GM19438 (cell line): Measurements from ENCODE around the gene TMCO6.
A peak's percentile ranks its signal among the peaks of the same experiment; 100 is the strongest.

Experiments used
- ATAC-seq: cut with Tn5 transposase; IDR thresholded peaks from one replicate; pipeline ENCODE4 v1.9.1; 2021; ENCODE audit warnings: low read depth; ENCODE audit not compliant: unreplicated experiment

The TMCO6 gene

GRCh38 chr5:140672455-140673186, 33.4 kb downstream of the TMCO6 start:
- ATAC-seq: no peak

DNA sequence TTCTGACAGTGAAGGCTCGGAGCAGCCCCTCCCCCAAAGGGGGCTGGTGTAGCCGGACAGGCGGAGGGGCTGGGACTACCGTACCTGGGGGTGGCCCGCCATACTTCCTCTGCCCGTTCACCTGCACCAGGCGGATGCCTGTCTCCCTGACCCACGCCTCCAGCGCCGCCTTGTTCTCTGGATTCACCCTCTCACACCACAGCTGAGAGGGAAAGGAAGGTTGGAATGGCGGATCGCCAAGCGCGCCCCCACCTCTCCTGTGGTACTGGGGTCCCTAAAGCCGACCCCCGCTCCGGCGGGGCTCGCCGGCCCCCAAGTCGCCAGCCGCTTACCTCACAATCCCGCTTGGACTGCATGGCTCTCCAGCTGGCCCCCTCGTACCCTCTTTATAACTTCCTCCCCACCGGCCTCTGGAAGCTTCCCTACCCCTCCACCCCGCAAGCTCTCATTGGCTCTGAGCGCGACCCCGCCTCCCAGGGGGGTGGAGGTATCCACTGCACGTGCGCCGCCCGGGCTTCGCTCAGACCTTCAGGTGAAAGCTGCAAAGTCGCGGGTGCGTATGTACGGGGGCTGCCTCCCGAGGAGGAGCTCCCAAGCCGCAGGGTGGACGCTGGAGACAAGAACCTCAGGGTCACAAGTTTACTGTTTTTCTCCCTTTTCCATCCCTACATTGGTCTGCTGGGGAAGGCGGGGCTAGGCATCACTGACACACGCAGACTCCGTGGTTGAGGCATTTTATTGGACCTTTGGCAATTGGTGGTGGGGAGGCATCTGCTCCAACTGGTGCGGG, 34.1 kb downstream of the TMCO6 start, which contains the start of gene DND1:
Gene DND1, minus strand, starts transcription at position 390 of the 790 bp plus-strand sequence. Its CDS starts 34 bp downstream, at position 356.
- ATAC-seq: no peak

DNA sequence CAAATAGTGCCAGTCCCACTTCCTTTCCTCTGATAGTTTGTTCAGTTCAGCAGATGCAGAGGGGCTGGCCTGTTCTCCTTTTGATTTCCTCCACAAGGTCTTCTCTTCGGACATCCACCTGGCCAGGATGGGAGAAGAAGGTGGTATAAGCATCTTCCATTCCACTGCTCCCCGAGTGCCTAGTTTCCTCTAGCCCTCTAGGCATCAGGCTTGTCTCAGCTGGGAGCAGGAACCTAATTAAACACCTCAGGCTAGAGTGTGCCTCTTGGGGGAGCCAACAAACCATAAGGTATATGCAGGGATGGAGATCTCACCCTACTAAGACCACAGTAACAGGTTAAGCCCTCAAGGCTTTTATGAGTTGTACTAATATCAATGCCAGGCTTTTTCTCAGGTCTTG, 35.0 kb downstream of the TMCO6 start:
- no peak for ATAC-seq

- ATAC-seq: no peak
Observed at GRCh38 chr5:140674629-140675028, 35.4 kb downstream of the TMCO6 start.

DNA sequence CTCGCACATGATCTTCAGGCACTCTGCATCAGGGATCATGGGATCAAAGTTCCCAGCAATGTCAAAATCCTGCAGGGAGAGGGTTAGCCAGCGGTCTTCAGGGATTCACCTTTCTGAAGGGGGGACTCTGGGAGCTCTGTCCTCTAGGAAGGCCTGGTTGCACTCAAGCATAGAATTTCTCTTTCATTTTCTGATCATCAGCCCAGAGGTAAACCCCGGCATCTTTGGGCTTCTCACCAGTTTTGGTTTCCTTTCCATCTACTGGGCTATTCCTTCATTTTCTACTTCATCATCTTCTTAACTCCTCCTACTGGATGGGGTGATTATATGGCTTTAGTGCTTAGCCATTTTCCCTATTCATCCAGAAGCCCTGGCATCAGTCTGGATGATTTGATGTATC, 38.7 kb downstream of the TMCO6 start:
- ATAC-seq: peak; percentile 58

DNA sequence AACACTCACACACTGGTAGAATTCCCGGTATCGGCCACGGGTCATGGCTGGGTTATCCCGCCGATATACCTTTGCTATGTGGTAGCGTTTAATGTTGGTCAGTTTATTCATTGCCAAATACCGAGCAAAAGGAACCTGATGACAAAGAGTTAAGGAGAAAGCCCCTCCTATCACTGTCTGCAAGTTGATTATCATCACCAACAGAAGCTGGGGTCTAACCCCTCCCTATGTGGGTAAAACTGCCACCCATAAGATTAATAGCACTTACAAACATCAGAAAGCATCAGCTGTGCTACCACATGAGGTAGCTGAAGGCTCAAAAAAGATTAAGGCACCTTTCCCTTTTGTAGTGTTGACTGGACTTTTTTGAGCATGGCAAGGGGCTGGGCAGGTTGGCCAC, 39.7 kb downstream of the TMCO6 start:
- ATAC-seq: no peak

DNA sequence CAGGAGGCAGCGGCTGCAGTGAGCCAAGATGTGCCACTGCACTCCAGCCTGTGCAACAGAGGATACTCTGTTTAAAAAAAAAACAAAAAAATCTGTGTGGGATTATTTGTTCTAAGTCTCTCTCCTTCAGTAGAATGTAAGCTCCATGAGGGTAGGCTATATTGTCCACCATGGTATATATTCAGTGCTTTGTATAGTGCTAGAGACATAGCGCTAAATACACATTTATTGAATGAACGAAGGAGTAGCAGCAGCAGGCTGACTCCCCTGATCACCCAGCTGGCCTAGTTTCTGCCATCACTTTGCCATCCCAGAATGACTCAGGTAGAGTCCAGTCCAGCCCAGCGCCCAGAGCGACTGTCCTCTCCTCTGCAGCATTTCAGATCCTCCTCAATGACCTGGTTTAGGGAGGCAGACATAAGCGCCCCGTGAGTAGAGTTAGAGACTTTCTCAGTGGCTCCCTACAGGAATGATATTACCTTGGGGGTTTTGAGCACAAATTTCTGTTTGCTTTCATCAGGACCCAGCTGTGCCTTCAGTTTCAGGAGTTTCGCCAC, 51.2 kb downstream of the TMCO6 start:
- ATAC-seq: no peak

GRCh38 chr5:140690941-140691924, 52.0 kb downstream of the TMCO6 start, which contains the start of the genes HARS1 and HARS2:
Gene HARS1 (minus strand): TSS chr5:140691370. CDS start chr5:140691304, 66 bp downstream.
Gene HARS2 (plus strand): TSS chr5:140691455. CDS start chr5:140691649, 194 bp downstream.
- ATAC-seq: peak; percentile 98

- no peak for ATAC-seq
Observed at GRCh38 chr5:140694276-140694675, 55.0 kb downstream of the TMCO6 start.
